ENCODE data around the gene RIMBP2.

RIMBP2 gene

GRCh38 chr12:130640901-130641300 lies 75.2 kb downstream of the RIMBP2 start:
- no peak overlapping the region for H3K27ac ChIP-seq (ENCODE audit: low read depth, low read length)
- H3K27me3 ChIP-seq (ENCODE audit: control insufficient read depth, insufficient read depth, low read length) = no peaks in the 10 kb centered on the region
- no peak overlapping the region for H3K9ac ChIP-seq (ENCODE audit: low read length)
- no peak overlapping the region for H3K4me3 ChIP-seq (ENCODE audit: low read length)
- no peaks in the 10 kb centered on the region for H3K36me3 ChIP-seq (ENCODE audit: control insufficient read depth, insufficient read depth, low read length)
- H3K4me1 ChIP-seq (ENCODE audit: control insufficient read depth, insufficient read depth, low read length) = no peaks in the 10 kb centered on the region

GRCh38 chr12:130640496-130640895 lies 75.6 kb downstream of the RIMBP2 start:
- Histone ChIP-seq H3K36me3 (ENCODE audit: control insufficient read depth, insufficient read depth, low read length) (no peaks in the 10 kb centered on the region), H3K4me3 (ENCODE audit: low read length) (no peak overlapping the region), H3K27ac (ENCODE audit: low read depth, low read length) (no peak overlapping the region), H3K9ac (ENCODE audit: low read length) (no peak overlapping the region), H3K4me1 (ENCODE audit: control insufficient read depth, insufficient read depth, low read length) (no peaks in the 10 kb centered on the region), H3K27me3 (ENCODE audit: control insufficient read depth, insufficient read depth, low read length) (no peaks in the 10 kb centered on the region)

- no peak overlapping the region for H3K4me3 ChIP-seq (ENCODE audit: low read length)
- H3K27ac ChIP-seq (ENCODE audit: low read depth, low read length) = no peak overlapping the region
- H3K9ac ChIP-seq (ENCODE audit: low read length) = no peak overlapping the region
- H3K4me1 ChIP-seq (ENCODE audit: control insufficient read depth, insufficient read depth, low read length) = no peaks in the 10 kb centered on the region
- H3K27me3 ChIP-seq (ENCODE audit: control insufficient read depth, insufficient read depth, low read length) = no peaks in the 10 kb centered on the region
- H3K36me3 ChIP-seq (ENCODE audit: control insufficient read depth, insufficient read depth, low read length) = no peaks in the 10 kb centered on the region
These were observed 76.3 kb downstream of the RIMBP2 start for GRCh38 chr12:130639476-130640424.

GRCh38 chr12:130636370-130636769 lies 79.7 kb downstream of the RIMBP2 start:
- Histone ChIP-seq H3K4me1 (ENCODE audit: control insufficient read depth, insufficient read depth, low read length) (no peaks in the 10 kb centered on the region), H3K9ac (ENCODE audit: low read length) (no peak overlapping the region), H3K4me3 (ENCODE audit: low read length) (no peak overlapping the region), H3K27ac (ENCODE audit: low read depth, low read length) (no peak overlapping the region), H3K27me3 (ENCODE audit: control insufficient read depth, insufficient read depth, low read length) (peaks cover 3% of the 10 kb centered on the region), H3K36me3 (ENCODE audit: control insufficient read depth, insufficient read depth, low read length) (no peaks in the 10 kb centered on the region)

GRCh38 chr12:130634866-130635265 lies 81.2 kb downstream of the RIMBP2 start:
- H3K27ac ChIP-seq (ENCODE audit: low read depth, low read length) = no peak overlapping the region
- H3K9ac ChIP-seq (ENCODE audit: low read length) = no peak overlapping the region
- H3K4me1 ChIP-seq (ENCODE audit: control insufficient read depth, insufficient read depth, low read length) = no peaks in the 10 kb centered on the region
- no peak overlapping the region for H3K4me3 ChIP-seq (ENCODE audit: low read length)
- H3K36me3 ChIP-seq (ENCODE audit: control insufficient read depth, insufficient read depth, low read length) = no peaks in the 10 kb centered on the region
- peaks cover 3% of the 10 kb centered on the region for H3K27me3 ChIP-seq (ENCODE audit: control insufficient read depth, insufficient read depth, low read length)

- H3K4me3 ChIP-seq (ENCODE audit: low read length) = no peak overlapping the region
- H3K27me3 ChIP-seq (ENCODE audit: control insufficient read depth, insufficient read depth, low read length) = peaks cover 3% of the 10 kb centered on the region
- H3K4me1 ChIP-seq (ENCODE audit: control insufficient read depth, insufficient read depth, low read length) = no peaks in the 10 kb centered on the region
- no peaks in the 10 kb centered on the region for H3K36me3 ChIP-seq (ENCODE audit: control insufficient read depth, insufficient read depth, low read length)
- no peak overlapping the region for H3K27ac ChIP-seq (ENCODE audit: low read depth, low read length)
- no peak overlapping the region for H3K9ac ChIP-seq (ENCODE audit: low read length)
These were observed 82.3 kb downstream of the RIMBP2 start for GRCh38 chr12:130633771-130634170.

GRCh38 chr12:130632642-130633041 lies 83.5 kb downstream of the RIMBP2 start:
- no peak overlapping the region for H3K4me3 ChIP-seq (ENCODE audit: low read length)
- H3K36me3 ChIP-seq (ENCODE audit: control insufficient read depth, insufficient read depth, low read length) = no peaks in the 10 kb centered on the region

GRCh38 chr12:130628304-130628703 lies 87.8 kb downstream of the RIMBP2 start:
- H3K27ac ChIP-seq (ENCODE audit: low read depth, low read length) = no peak overlapping the region
- H3K27me3 ChIP-seq (ENCODE audit: control insufficient read depth, insufficient read depth, low read length) = peaks cover under 1% of the 10 kb centered on the region
- no peak overlapping the region for H3K9ac ChIP-seq (ENCODE audit: low read length)
- H3K36me3 ChIP-seq (ENCODE audit: control insufficient read depth, insufficient read depth, low read length) = no peaks in the 10 kb centered on the region
- H3K4me3 ChIP-seq (ENCODE audit: low read length) = no peak overlapping the region
- H3K4me1 ChIP-seq (ENCODE audit: control insufficient read depth, insufficient read depth, low read length) = no peaks in the 10 kb centered on the region

More at GRCh38 chr12:130632642-130633041, 83.5 kb downstream of the RIMBP2 start:
- Histone ChIP-seq H3K4me1 (ENCODE audit: control insufficient read depth, insufficient read depth, low read length) (no peaks in the 10 kb centered on the region), H3K27ac (ENCODE audit: low read depth, low read length) (no peak overlapping the region), H3K27me3 (ENCODE audit: control insufficient read depth, insufficient read depth, low read length) (peaks cover 3% of the 10 kb centered on the region), H3K9ac (ENCODE audit: low read length) (no peak overlapping the region)

- Histone ChIP-seq H3K27me3 (ENCODE audit: control insufficient read depth, insufficient read depth, low read length) (no peaks in the 10 kb centered on the region), H3K27ac (ENCODE audit: low read depth, low read length) (no peak overlapping the region), H3K36me3 (ENCODE audit: control insufficient read depth, insufficient read depth, low read length) (no peaks in the 10 kb centered on the region), H3K9ac (ENCODE audit: low read length) (no peak overlapping the region), H3K4me1 (ENCODE audit: control insufficient read depth, insufficient read depth, low read length) (no peaks in the 10 kb centered on the region), H3K4me3 (ENCODE audit: low read length) (no peak overlapping the region)
These were observed 88.9 kb downstream of the RIMBP2 start for GRCh38 chr12:130627175-130627574.

GRCh38 chr12:130626601-130627000 lies 89.5 kb downstream of the RIMBP2 start:
- H3K9ac ChIP-seq (ENCODE audit: low read length) = no peak overlapping the region
- H3K27me3 ChIP-seq (ENCODE audit: control insufficient read depth, insufficient read depth, low read length) = no peaks in the 10 kb centered on the region
- no peak overlapping the region for H3K4me3 ChIP-seq (ENCODE audit: low read length)
- H3K27ac ChIP-seq (ENCODE audit: low read depth, low read length) = no peak overlapping the region
- H3K4me1 ChIP-seq (ENCODE audit: control insufficient read depth, insufficient read depth, low read length) = no peaks in the 10 kb centered on the region
- H3K36me3 ChIP-seq (ENCODE audit: control insufficient read depth, insufficient read depth, low read length) = no peaks in the 10 kb centered on the region

GRCh38 chr12:130625201-130625600 lies 90.9 kb downstream of the RIMBP2 start:
- H3K4me3 ChIP-seq (ENCODE audit: low read length) = no peak overlapping the region

GRCh38 chr12:130622803-130623202 lies 93.3 kb downstream of the RIMBP2 start:
- no peak overlapping the region for H3K9ac ChIP-seq (ENCODE audit: low read length)
- no peaks in the 10 kb centered on the region for H3K4me1 ChIP-seq (ENCODE audit: control insufficient read depth, insufficient read depth, low read length)
- H3K27ac ChIP-seq (ENCODE audit: low read depth, low read length) = no peak overlapping the region
- H3K36me3 ChIP-seq (ENCODE audit: control insufficient read depth, insufficient read depth, low read length) = no peaks in the 10 kb centered on the region
- no peaks in the 10 kb centered on the region for H3K27me3 ChIP-seq (ENCODE audit: control insufficient read depth, insufficient read depth, low read length)
- no peak overlapping the region for H3K4me3 ChIP-seq (ENCODE audit: low read length)

More at GRCh38 chr12:130625201-130625600, 90.9 kb downstream of the RIMBP2 start:
- Histone ChIP-seq H3K9ac (ENCODE audit: low read length) (no peak overlapping the region), H3K4me1 (ENCODE audit: control insufficient read depth, insufficient read depth, low read length) (no peaks in the 10 kb centered on the region), H3K27ac (ENCODE audit: low read depth, low read length) (no peak overlapping the region), H3K36me3 (ENCODE audit: control insufficient read depth, insufficient read depth, low read length) (no peaks in the 10 kb centered on the region), H3K27me3 (ENCODE audit: control insufficient read depth, insufficient read depth, low read length) (no peaks in the 10 kb centered on the region)
